HEK293 (cell line): ENCODE measurements around the gene SNRPA1.
"Not testable (repeated sequence)": the region's sequence is repeated elsewhere in the genome, so short reads cannot be mapped to it uniquely, and the experiment has no call there.

Experiments
- CTCF ChIA-PET: fragments of 350-600 bp; formaldehyde crosslinking; extraction: SDS; loops from one replicate; lab custom pipeline; 2021; ENCODE audit warnings: antibody characterized with exemption; lab: Yijun Ruan, JAX
- POLR2A ChIA-PET: fragments of 300-600 bp; formaldehyde crosslinking; extraction: SDS; loops from one replicate; lab custom pipeline; 2020; ENCODE audit warnings: antibody characterized with exemption, inconsistent platforms; lab: Yijun Ruan, JAX
- H3K27ac ChIP-seq: fragments of 200-500 bp; sonication (Bioruptor generic); 2 replicates; pipeline ENCODE4 v1.5.1; 2014; ENCODE audit warnings: low read depth, low read length, control low read depth, inconsistent platforms; ENCODE audit errors: extremely low read depth
- H3K36me3 ChIP-seq, 2 experiments: fragments of 200-500 bp in 1 of 2; sonication (Bioruptor generic) in 1 of 2; 1 replicate in 1 of 2; 2 replicates in 1 of 2; pipeline ENCODE4 v1.5.1; 2014 to 2017; ENCODE audit warnings: inconsistent platforms in 2 of 2, low read length in 2 of 2; ENCODE audit not compliant: control insufficient read depth in 2 of 2, insufficient read depth in 1 of 2
- H3K4me1 ChIP-seq: fragments of 200-500 bp; sonication (Bioruptor generic); 2 replicates; pipeline ENCODE4 v1.5.1; 2014; ENCODE audit warnings: mild to moderate bottlenecking, low read length, inconsistent platforms; ENCODE audit not compliant: control insufficient read depth, insufficient read depth
- H3K4me3 ChIP-seq: 2 replicates; pipeline ENCODE4 v1.5.1; 2011; ENCODE audit warnings: low read depth, mild to moderate bottlenecking, control low read depth, low read length, moderate library complexity
- H3K9me3 ChIP-seq: fragments of 200-500 bp; sonication (Bioruptor generic); 2 replicates; pipeline ENCODE4 v1.5.1; 2014; ENCODE audit warnings: low read depth, low read length, inconsistent platforms; ENCODE audit not compliant: control insufficient read depth, insufficient read depth
- HOXD13 ChIP-seq: sonication (generic); formaldehyde crosslinking; IDR thresholded peaks from 2 replicates; pipeline ENCODE4 v1.8.0; 2022; ENCODE audit warnings: missing genetic modification reagents, borderline replicate concordance
- KLF10 ChIP-seq: fragments of 450-650 bp; IDR thresholded peaks from 2 replicates; pipeline ENCODE4 v1.5.1; 2018; ENCODE audit warnings: missing biosample characterization, mild to moderate bottlenecking, missing genetic modification characterization
- MZF1 ChIP-seq: fragments of 450-650 bp; formaldehyde crosslinking; IDR thresholded peaks from 2 replicates; pipeline ENCODE4 v1.5.1; 2017; ENCODE audit warnings: missing biosample characterization, missing genetic modification characterization, borderline replicate concordance
- SCRT2 ChIP-seq: fragments of 450-650 bp; formaldehyde crosslinking; IDR thresholded peaks from 2 replicates; pipeline ENCODE4 v1.5.1; 2016; ENCODE audit warnings: missing biosample characterization, missing genetic modification characterization
- SETDB1 ChIP-seq: IDR thresholded peaks from one replicate; pipeline ENCODE4 v1.6.1; 2017; ENCODE audit warnings: mild to moderate bottlenecking, low read length, moderate library complexity, mixed read lengths; ENCODE audit not compliant: insufficient read length
- SP7 ChIP-seq: fragments of 450-650 bp; formaldehyde crosslinking; IDR thresholded peaks from 2 replicates; pipeline ENCODE4 v1.5.1; 2016; ENCODE audit warnings: missing biosample characterization, missing genetic modification characterization
- TCF7L2 ChIP-seq: IDR thresholded peaks from 2 replicates; pipeline ENCODE4 v1.6.1; 2011; ENCODE audit warnings: low read depth, mild to moderate bottlenecking, inconsistent platforms, low read length, moderate library complexity, borderline replicate concordance
- ZBTB17 ChIP-seq: fragments of 450-650 bp; formaldehyde crosslinking; IDR thresholded peaks from 2 replicates; pipeline ENCODE4 v1.5.1; 2016; ENCODE audit warnings: missing biosample characterization, missing genetic modification characterization
- ZBTB8A ChIP-seq: fragments of 450-650 bp; formaldehyde crosslinking; IDR thresholded peaks from 2 replicates; pipeline ENCODE4 v1.5.1; 2016; ENCODE audit warnings: missing biosample characterization, missing genetic modification characterization
- ZFP41 ChIP-seq: fragments of 450-650 bp; formaldehyde crosslinking; IDR thresholded peaks from 2 replicates; pipeline ENCODE4 v1.5.1; 2016; ENCODE audit warnings: missing biosample characterization, missing genetic modification characterization, borderline replicate concordance
- ZNF121 ChIP-seq: fragments of 450-650 bp; formaldehyde crosslinking; IDR thresholded peaks from 2 replicates; pipeline ENCODE4 v1.5.1; 2016; ENCODE audit warnings: missing biosample characterization, missing genetic modification characterization
- ZNF146 ChIP-seq: fragments of 450-650 bp; formaldehyde crosslinking; IDR thresholded peaks from 2 replicates; pipeline ENCODE4 v1.5.1; 2016; ENCODE audit warnings: missing biosample characterization, missing genetic modification characterization
- ZNF155 ChIP-seq: fragments of 450-650 bp; formaldehyde crosslinking; IDR thresholded peaks from 2 replicates; pipeline ENCODE4 v1.5.1; 2016; ENCODE audit warnings: missing biosample characterization, missing genetic modification characterization
- ZNF2 ChIP-seq: fragments of 450-650 bp; formaldehyde crosslinking; IDR thresholded peaks from 2 replicates; pipeline ENCODE4 v1.5.1; 2016; ENCODE audit warnings: missing biosample characterization, missing genetic modification characterization
- ZNF239 ChIP-seq: fragments of 450-650 bp; formaldehyde crosslinking; IDR thresholded peaks from 2 replicates; pipeline ENCODE4 v1.5.1; 2016; ENCODE audit warnings: missing biosample characterization, missing genetic modification characterization
- ZNF324 ChIP-seq: fragments of 450-650 bp; formaldehyde crosslinking; IDR thresholded peaks from 2 replicates; pipeline ENCODE4 v1.5.1; 2016; ENCODE audit warnings: missing biosample characterization, missing genetic modification characterization
- ZNF350 ChIP-seq: fragments of 450-650 bp; formaldehyde crosslinking; IDR thresholded peaks from 2 replicates; pipeline ENCODE4 v1.5.0; 2017; ENCODE audit warnings: missing biosample characterization, mild to moderate bottlenecking, missing genetic modification characterization
- ZNF488 ChIP-seq: fragments of 450-650 bp; formaldehyde crosslinking; IDR thresholded peaks from 2 replicates; pipeline ENCODE4 v1.5.1; 2016; ENCODE audit warnings: missing biosample characterization, missing genetic modification characterization
- ZNF544 ChIP-seq: fragments of 450-650 bp; formaldehyde crosslinking; IDR thresholded peaks from 2 replicates; pipeline ENCODE4 v1.5.0; 2017; ENCODE audit warnings: missing biosample characterization, missing genetic modification characterization
- ZNF561 ChIP-seq: fragments of 450-650 bp; IDR thresholded peaks from 2 replicates; pipeline ENCODE4 v1.5.1; 2018; ENCODE audit warnings: missing biosample characterization, missing genetic modification characterization, borderline replicate concordance
- ZNF624 ChIP-seq: fragments of 450-650 bp; formaldehyde crosslinking; IDR thresholded peaks from 2 replicates; pipeline ENCODE4 v1.5.1; 2017; ENCODE audit warnings: missing biosample characterization, missing genetic modification characterization
- ZNF792 ChIP-seq: fragments of 450-650 bp; formaldehyde crosslinking; IDR thresholded peaks from 2 replicates; pipeline ENCODE4 v1.5.1; 2016; ENCODE audit warnings: missing biosample characterization, missing genetic modification characterization
- ZNF837 ChIP-seq: fragments of 450-650 bp; formaldehyde crosslinking; IDR thresholded peaks from 2 replicates; pipeline ENCODE4 v1.5.1; 2016; ENCODE audit warnings: missing biosample characterization, missing genetic modification characterization
- ZSCAN4 ChIP-seq: fragments of 450-650 bp; formaldehyde crosslinking; IDR thresholded peaks from 2 replicates; pipeline ENCODE4 v1.5.1; 2017; ENCODE audit warnings: missing biosample characterization, missing genetic modification characterization
- ZXDB ChIP-seq: fragments of 450-650 bp; formaldehyde crosslinking; IDR thresholded peaks from 2 replicates; pipeline ENCODE4 v1.5.1; 2016; ENCODE audit warnings: missing biosample characterization, missing genetic modification characterization
- TF ChIP-seq, protein P1 (sequence below): fragments of 450-650 bp; formaldehyde crosslinking; IDR thresholded peaks from 2 replicates; pipeline ENCODE4 v1.5.1; 2016; ENCODE audit warnings: missing biosample characterization, missing genetic modification characterization

Gene SNRPA1

DNA sequence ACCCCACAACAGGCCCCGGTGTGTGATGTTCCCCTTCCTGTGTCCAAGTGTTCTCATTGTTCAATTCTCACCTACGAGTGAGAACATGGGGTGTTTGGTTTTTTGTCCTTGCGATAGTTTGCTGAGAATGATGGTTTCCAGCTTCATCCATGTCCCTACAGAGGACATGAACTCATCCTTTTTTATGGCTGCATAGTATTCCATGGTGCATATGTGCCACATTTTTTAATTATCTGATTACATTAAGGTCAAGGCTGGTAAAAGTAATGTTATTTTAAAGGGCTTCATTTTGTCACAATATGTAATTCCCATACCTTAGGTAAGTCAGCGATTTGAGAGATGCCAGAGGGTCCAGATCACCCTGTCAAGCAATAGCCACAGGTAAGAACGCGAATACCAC lies 7.7 kb downstream of the SNRPA1 start:
- POLR2A ChIA-PET, result not testable (repeated sequence)
- CTCF ChIA-PET, result interaction anchor here (0.7 to 4.0 kb wide), 6 partner anchors 8 to 382 kb away, joined by 3 to 37 read pairs (median 4); no protein-coding TSS in a partner anchor
- peak; percentile 99 for TF ChIP-seq ZNF146 (tag by site-specific recombination)

GRCh38 chr15:101286471-101287114 lies 8.5 kb downstream of the SNRPA1 start:
- CTCF ChIA-PET, result interaction anchor here (0.6 kb wide), 1 partner anchor 13 kb away, joined by 3 read pairs; no protein-coding TSS in a partner anchor
- Histone ChIP-seq H3K36me3 (peaks cover 77 to 95% of the 10 kb centered on the region in 2 experiments), H3K9me3 (no peaks in the 10 kb centered on the region), H3K4me3 (no peak overlapping the region), H3K4me1 (no peaks in the 10 kb centered on the region; the same call in 1 of the 2 replicates), H3K27ac (no peak overlapping the region)
- POLR2A ChIA-PET, result no interaction called here
- no peak for TF ChIP-seq ZNF624

More for the DNA sequence above, 7.7 kb downstream of the SNRPA1 start:
- H3K27ac ChIP-seq, H3K9me3 ChIP-seq, H3K4me3 ChIP-seq, H3K4me1 ChIP-seq: not testable (repeated sequence)
- peaks cover 75 to 95% of the 10 kb centered on the region in 2 experiments for H3K36me3 ChIP-seq

GRCh38 chr15:101283931-101284330 lies 11.1 kb downstream of the SNRPA1 start:
- Histone ChIP-seq H3K27ac (no peak overlapping the region), H3K36me3 (peaks cover 69 to 89% of the 10 kb centered on the region in 2 experiments), H3K9me3 (no peaks in the 10 kb centered on the region), H3K4me1 (no peaks in the 10 kb centered on the region), H3K4me3 (no peak overlapping the region)
- ChIA-PET POLR2A (interaction anchor here (1.8 kb wide), 1 partner anchor 10 kb away, joined by 10 read pairs; the partner anchor contains the start of gene SNRPA1), CTCF (interaction anchor here (0.6 to 1.8 kb wide), 4 partner anchors 9 to 356 kb away, joined by 3 to 5 read pairs (median 4); no protein-coding TSS in a partner anchor)
- TF ChIP-seq ZNF792 (no peak), ZBTB17 (tag by site-specific recombination) (no peak), ZXDB (tag by site-specific recombination) (no peak), ZNF561 (tag by site-specific recombination) (no peak), TCF7L2 (no peak)

GRCh38 chr15:101280007-101280406 lies 15.0 kb downstream of the SNRPA1 start:
- TF ChIP-seq ZNF146 (tag by site-specific recombination) (no peak), ZSCAN4 (tag by site-specific recombination) (no peak), HOXD13 (CRISPR knock-in tag) (no peak), ZNF837 (tag by site-specific recombination) (no peak), ZNF155 (tag by site-specific recombination) (no peak), ZFP41 (no peak), ZNF324 (tag by site-specific recombination) (no peak), ZNF239 (tag by site-specific recombination) (no peak), ZNF2 (tag by site-specific recombination) (no peak), ZNF544 (no peak), KLF10 (tag by site-specific recombination) (no peak), ZNF350 (no peak), ZBTB8A (no peak), ZNF121 (no peak), SCRT2 (no peak), ZNF488 (tag by site-specific recombination) (no peak), SETDB1 (no peak), MZF1 (tag by site-specific recombination) (no peak), SP7 (no peak)
- TF ChIP-seq, protein P1, sequence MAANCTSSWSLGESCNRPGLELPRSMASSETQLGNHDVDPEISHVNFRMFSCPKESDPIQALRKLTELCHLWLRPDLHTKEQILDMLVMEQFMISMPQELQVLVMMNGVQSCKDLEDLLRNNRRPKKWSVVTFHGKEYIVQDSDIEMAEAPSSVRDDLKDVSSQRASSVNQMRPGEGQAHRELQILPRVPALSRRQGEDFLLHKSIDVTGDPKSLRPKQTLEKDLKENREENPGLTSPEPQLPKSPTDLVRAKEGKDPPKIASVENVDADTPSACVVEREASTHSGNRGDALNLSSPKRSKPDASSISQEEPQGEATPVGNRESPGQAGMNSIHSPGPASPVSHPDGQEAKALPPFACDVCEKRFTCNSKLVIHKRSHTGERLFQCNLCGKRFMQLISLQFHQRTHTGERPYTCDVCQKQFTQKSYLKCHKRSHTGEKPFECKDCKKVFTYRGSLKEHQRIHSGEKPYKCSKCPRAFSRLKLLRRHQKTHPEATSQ (tag by site-specific recombination), result no peak
- ChIA-PET POLR2A (interaction anchor here (0.7 kb wide), 1 partner anchor 69 kb away, joined by 3 read pairs; no protein-coding TSS in a partner anchor), CTCF (interaction anchor here (0.7 to 3.0 kb wide), 2 partner anchors 9 to 13 kb away, joined by 3 to 28 read pairs; no protein-coding TSS in a partner anchor)
- Histone ChIP-seq H3K9me3 (no peaks in the 10 kb centered on the region), H3K4me1 (no peaks in the 10 kb centered on the region), H3K36me3 (peaks cover 57 to 59% of the 10 kb centered on the region in 2 experiments), H3K27ac (no peak overlapping the region), H3K4me3 (no peak overlapping the region)
